PC-9 (cell line): Measurements from ENCODE around the gene PPP3R1. TPM values are rescaled to one million over a fixed set of nuclear protein-coding genes. Genes with fewer than 3 reads are reported as not detected.

Experiments used
- BruUV-seq: library from RNA; stranded (reverse); fragments of 400-500 nt; replicated peaks from 2 replicates; lab custom pipeline; 2021; lab: Mats Ljungman, UMichigan
- CTCF ChIA-PET: fragments of 300-600 bp; sonication (Branson Sonifier 250); formaldehyde crosslinking; loops from one replicate; lab custom pipeline; 2022; ENCODE audit warnings: antibody characterized with exemption; lab: Charles Lee
- POLR2A ChIA-PET: fragments of 300-600 bp; sonication (Branson Sonifier 250); formaldehyde crosslinking; loops from one replicate; lab custom pipeline; 2022; ENCODE audit warnings: antibody characterized with exemption; ENCODE audit not compliant: unreplicated experiment; lab: Charles Lee
- DNase-seq, 2 experiments: peaks; one replicate each; pipeline versions ENCODE4 v3.0.0 to v3.0.0-alpha.2; 2015 to 2022; ENCODE audit warnings: mixed read lengths in 1 of 2
- H2AFZ ChIP-seq: fragments of 200-600 bp; sonication (generic); 2 replicates; pipeline ENCODE4 v1.8.1; 2017; ENCODE audit warnings: antibody characterized with exemption
- H3F3A ChIP-seq: fragments of 200-600 bp; sonication (generic); 2 replicates; pipeline ENCODE4 v1.8.1; 2017; ENCODE audit warnings: antibody characterized with exemption, mild to moderate bottlenecking, low read depth; ENCODE audit not compliant: insufficient read depth
- H3K27ac ChIP-seq: fragments of 200-600 bp; sonication (generic); 2 replicates; pipeline ENCODE4 v1.6.1; 2016; ENCODE audit warnings: mixed run types
- H3K27me3 ChIP-seq: fragments of 200-600 bp; sonication (generic); 2 replicates; pipeline ENCODE4 v1.6.1; 2016; ENCODE audit warnings: low read depth, mixed run types; ENCODE audit not compliant: insufficient read depth
- H3K36me3 ChIP-seq: fragments of 200-600 bp; sonication (generic); 2 replicates; pipeline ENCODE4 v1.6.1; 2016; ENCODE audit warnings: low read depth, mixed run types
- H3K4me1 ChIP-seq: fragments of 200-600 bp; sonication (generic); replicated peaks from 2 replicates; pipeline ENCODE4 v1.6.1; 2016; ENCODE audit warnings: mixed run types; ENCODE audit not compliant: insufficient read depth
- H3K4me2 ChIP-seq: fragments of 200-600 bp; sonication (generic); 2 replicates; pipeline ENCODE4 v1.6.1; 2017; ENCODE audit warnings: mixed run types
- H3K4me3 ChIP-seq: fragments of 200-600 bp; sonication (generic); 2 replicates; pipeline ENCODE4 v1.6.1; 2016; ENCODE audit warnings: mixed run types
- H3K79me2 ChIP-seq: fragments of 200-600 bp; sonication (generic); 2 replicates; pipeline ENCODE4 v1.6.1; 2017; ENCODE audit warnings: low read depth, mixed run types
- H3K9me2 ChIP-seq: fragments of 200-600 bp; sonication (generic); 2 replicates; pipeline ENCODE4 v1.8.1; 2017; ENCODE audit warnings: mild to moderate bottlenecking; ENCODE audit not compliant: insufficient read depth
- H3K9me3 ChIP-seq: fragments of 200-600 bp; sonication (generic); 2 replicates; pipeline ENCODE4 v1.8.1; 2016; ENCODE audit warnings: low read depth; ENCODE audit not compliant: insufficient read depth
- H4K20me1 ChIP-seq: fragments of 200-600 bp; sonication (generic); 2 replicates; pipeline ENCODE4 v1.8.1; 2017; ENCODE audit not compliant: insufficient read depth
- EZH2 ChIP-seq: fragments of 200-600 bp; sonication (generic); IDR thresholded peaks from 2 replicates; pipeline ENCODE4 v1.8.0; 2017; ENCODE audit warnings: antibody characterized with exemption, low read depth
- intact Hi-C: fragments of 100-400 bp; cut with micrococcal nuclease; formaldehyde crosslinking; loops from one replicate; pipeline ENCODE4 v1.10.0; 2022; ENCODE audit not compliant: unreplicated experiment
- total RNA-seq: library from RNA; stranded (reverse); gene quantifications from 2 replicates; pipeline ENCODE4 v1.2.3, GENCODE V29; 2021
- TF ChIP-seq, protein P1 (sequence below): fragments of 200-600 bp; sonication (generic); conservative IDR thresholded peaks from 2 replicates; pipeline ENCODE4 v1.6.1; 2017; ENCODE audit warnings: mixed run types, antibody characterized with exemption, mild to moderate bottlenecking, moderate library complexity

The PPP3R1 gene
- total RNA-seq, 1 experiment from 2014 or later = 67.5 TPM

DNA sequence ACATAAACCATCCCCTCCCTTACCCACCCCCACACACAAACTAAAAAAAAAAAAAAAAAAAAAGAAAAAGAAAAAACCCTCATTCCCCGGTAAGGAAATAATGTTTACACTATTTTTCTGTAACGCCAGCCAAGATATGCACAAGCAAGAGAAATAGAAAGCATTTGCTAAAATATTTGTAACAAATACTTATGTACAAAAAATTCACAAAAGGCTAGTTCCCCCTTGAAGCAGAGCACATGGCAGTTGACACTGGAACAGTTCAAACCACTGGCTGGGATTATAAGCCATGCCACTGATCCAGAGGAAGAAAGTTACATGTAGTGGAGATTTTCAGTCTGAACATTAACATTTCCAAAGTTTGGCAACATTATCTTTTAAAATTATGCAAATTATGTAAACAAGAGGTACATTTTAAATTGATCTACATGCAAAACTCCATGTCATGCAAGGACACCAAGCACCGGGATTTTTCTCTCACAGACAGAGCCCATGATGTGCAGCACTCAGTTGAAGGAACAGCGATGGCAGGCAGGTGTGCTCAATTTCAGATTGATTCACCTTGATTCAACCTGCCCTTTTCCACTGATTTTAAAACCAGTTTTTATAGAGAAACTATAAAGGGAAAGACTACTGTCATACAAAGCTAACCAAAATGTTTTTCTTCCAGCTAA, 73.2 kb downstream of the PPP3R1 start:
- Histone ChIP-seq H3K27ac (no peak overlapping the region), H3K4me1 (no peaks in the 10 kb centered on the region), H3K36me3 (peaks cover 21% of the 10 kb centered on the region; the same call in 1 of the 2 replicates), H3F3A (peaks cover 36% of the 10 kb centered on the region; the same call in 1 of the 2 replicates), H3K4me2 (no peak overlapping the region), H3K9me2 (no peaks in the 10 kb centered on the region), H4K20me1 (peaks cover 15% of the 10 kb centered on the region), H3K9me3 (no peaks in the 10 kb centered on the region), H3K27me3 (no peaks in the 10 kb centered on the region), H2AFZ (no peak overlapping the region), H3K4me3 (no peak overlapping the region), H3K79me2 (no peaks in the 10 kb centered on the region)
- intact Hi-C loops = no loop called here
- DNase-seq = no peak
- TF ChIP-seq EZH2 = no peak
- CTCF ChIA-PET = no interaction called here
- POLR2A ChIA-PET = interaction anchor here (0.5 kb wide), 1 partner anchor 9 kb away, joined by 4 read pairs; no protein-coding TSS in a partner anchor
- no TSS peak for BruUV-seq

- ChIA-PET POLR2A (interaction anchor here (0.5 kb wide), 1 partner anchor 9 kb away, joined by 4 read pairs; no protein-coding TSS in a partner anchor), CTCF (interaction anchor here (0.5 kb wide), 1 partner anchor 13 kb away, joined by 4 read pairs; no protein-coding TSS in a partner anchor)
- BruUV-seq = no TSS peak
- Histone ChIP-seq H3F3A (peaks cover 36% of the 10 kb centered on the region; the same call in 1 of the 2 replicates), H4K20me1 (peaks cover 15% of the 10 kb centered on the region), H3K27me3 (no peaks in the 10 kb centered on the region), H3K36me3 (peaks cover 21% of the 10 kb centered on the region; the same call in 1 of the 2 replicates), H3K9me3 (no peaks in the 10 kb centered on the region), H3K4me1 (no peaks in the 10 kb centered on the region), H2AFZ (no peak overlapping the region), H3K9me2 (no peaks in the 10 kb centered on the region), H3K27ac (peak overlapping the region; percentile 28; the same call in 1 of the 2 replicates), H3K4me2 (no peak overlapping the region), H3K4me3 (no peak overlapping the region), H3K79me2 (no peaks in the 10 kb centered on the region)
- intact Hi-C loops = no loop called here
- DNase-seq = no peak
- TF ChIP-seq EZH2 = no peak
- TF ChIP-seq, protein P1, sequence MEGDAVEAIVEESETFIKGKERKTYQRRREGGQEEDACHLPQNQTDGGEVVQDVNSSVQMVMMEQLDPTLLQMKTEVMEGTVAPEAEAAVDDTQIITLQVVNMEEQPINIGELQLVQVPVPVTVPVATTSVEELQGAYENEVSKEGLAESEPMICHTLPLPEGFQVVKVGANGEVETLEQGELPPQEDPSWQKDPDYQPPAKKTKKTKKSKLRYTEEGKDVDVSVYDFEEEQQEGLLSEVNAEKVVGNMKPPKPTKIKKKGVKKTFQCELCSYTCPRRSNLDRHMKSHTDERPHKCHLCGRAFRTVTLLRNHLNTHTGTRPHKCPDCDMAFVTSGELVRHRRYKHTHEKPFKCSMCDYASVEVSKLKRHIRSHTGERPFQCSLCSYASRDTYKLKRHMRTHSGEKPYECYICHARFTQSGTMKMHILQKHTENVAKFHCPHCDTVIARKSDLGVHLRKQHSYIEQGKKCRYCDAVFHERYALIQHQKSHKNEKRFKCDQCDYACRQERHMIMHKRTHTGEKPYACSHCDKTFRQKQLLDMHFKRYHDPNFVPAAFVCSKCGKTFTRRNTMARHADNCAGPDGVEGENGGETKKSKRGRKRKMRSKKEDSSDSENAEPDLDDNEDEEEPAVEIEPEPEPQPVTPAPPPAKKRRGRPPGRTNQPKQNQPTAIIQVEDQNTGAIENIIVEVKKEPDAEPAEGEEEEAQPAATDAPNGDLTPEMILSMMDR = no peak
Observed at GRCh38 chr2:68178432-68178831, 73.9 kb downstream of the PPP3R1 start.

- H3K4me1 ChIP-seq = no peaks in the 10 kb centered on the region
- no TSS peak for BruUV-seq
- H3K36me3 ChIP-seq = peaks cover 28% of the 10 kb centered on the region; the same call in 1 of the 2 replicates
- TF ChIP-seq EZH2 = no peak
- TF ChIP-seq, protein P1 = no peak
- H2AFZ ChIP-seq = no peak overlapping the region
- no peak overlapping the region for H3K4me3 ChIP-seq
- ChIA-PET CTCF (no interaction called here), POLR2A (no interaction called here)
- H3K27ac ChIP-seq = peak overlapping the region; percentile 28; the same call in 1 of the 2 replicates
- no peaks in the 10 kb centered on the region for H3K9me3 ChIP-seq
- peaks cover 33% of the 10 kb centered on the region; the same call in 1 of the 2 replicates for H3F3A ChIP-seq
- no peak overlapping the region for H3K4me2 ChIP-seq
- H4K20me1 ChIP-seq = peaks cover 15% of the 10 kb centered on the region
- no peaks in the 10 kb centered on the region for H3K27me3 ChIP-seq
- no peaks in the 10 kb centered on the region for H3K79me2 ChIP-seq
- intact Hi-C loops = no loop called here
- no peak for DNase-seq
- no peaks in the 10 kb centered on the region for H3K9me2 ChIP-seq
Observed at GRCh38 chr2:68177541-68177940, 74.8 kb downstream of the PPP3R1 start.
